ENCODE measurements around the gene TBCD.

Gene TBCD

GRCh38 chr17:82929011-82929622 lies 177.3 kb downstream of the TBCD start:
- DNase-seq (ENCODE audit: low spot score), result no peak
- no peak for TF ChIP-seq CTCF (IDR thresholded peaks at IDR 0.05; ENCODE audit: extremely low read depth, missing control alignments)

GRCh38 chr17:82929676-82930042 lies 177.8 kb downstream of the TBCD start:
- DNase-seq (ENCODE audit: low spot score), result no peak
- no peak for TF ChIP-seq CTCF (IDR thresholded peaks at IDR 0.05; ENCODE audit: extremely low read depth, missing control alignments)

DNA sequence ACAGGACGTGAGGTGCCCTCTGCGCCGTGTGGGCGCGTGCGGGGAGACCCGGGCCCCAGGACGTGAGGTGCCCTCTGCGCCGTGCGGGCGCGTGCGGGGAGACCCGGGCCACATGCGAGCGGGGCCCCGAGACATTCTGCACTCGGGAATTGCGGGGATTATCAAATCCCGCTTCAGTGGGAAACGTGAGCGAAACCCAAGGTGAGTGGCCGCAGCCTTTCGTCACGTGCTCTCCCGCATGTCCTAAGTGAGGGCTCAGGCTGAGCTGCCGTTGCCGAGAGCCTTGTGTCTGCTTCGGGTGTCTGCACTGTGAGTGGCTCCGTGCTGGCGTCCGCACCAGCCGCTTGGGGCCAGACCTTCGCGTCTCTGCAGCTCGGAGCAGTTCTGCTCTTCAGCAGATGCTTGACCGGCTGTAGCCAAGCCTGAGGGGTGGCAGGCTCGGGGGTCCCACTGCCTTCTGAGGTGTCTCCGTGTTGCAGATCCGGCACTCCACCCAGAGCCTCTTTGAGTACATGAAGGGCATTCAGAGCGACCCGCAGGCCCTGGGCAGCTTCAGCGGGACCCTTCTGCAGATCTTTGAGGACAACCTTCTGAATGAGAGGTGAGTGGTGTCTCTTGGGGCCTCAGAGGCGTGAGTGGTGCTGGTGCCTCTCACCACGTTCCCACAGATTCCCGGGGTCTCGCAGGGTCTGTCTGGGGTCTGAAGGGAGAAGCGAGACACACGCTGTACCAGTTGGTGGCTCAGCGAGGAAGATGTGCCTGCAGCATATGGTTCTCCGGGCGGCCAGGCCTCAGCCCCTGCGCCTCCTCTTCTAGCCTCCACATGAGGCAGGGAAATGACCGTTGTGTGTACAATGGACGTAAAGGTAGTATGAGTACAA lies 178.4 kb downstream of the TBCD start:
- TF ChIP-seq CTCF (IDR thresholded peaks at IDR 0.05; ENCODE audit: extremely low read depth, missing control alignments), result no peak
- no peak for DNase-seq (ENCODE audit: low spot score)

DNA sequence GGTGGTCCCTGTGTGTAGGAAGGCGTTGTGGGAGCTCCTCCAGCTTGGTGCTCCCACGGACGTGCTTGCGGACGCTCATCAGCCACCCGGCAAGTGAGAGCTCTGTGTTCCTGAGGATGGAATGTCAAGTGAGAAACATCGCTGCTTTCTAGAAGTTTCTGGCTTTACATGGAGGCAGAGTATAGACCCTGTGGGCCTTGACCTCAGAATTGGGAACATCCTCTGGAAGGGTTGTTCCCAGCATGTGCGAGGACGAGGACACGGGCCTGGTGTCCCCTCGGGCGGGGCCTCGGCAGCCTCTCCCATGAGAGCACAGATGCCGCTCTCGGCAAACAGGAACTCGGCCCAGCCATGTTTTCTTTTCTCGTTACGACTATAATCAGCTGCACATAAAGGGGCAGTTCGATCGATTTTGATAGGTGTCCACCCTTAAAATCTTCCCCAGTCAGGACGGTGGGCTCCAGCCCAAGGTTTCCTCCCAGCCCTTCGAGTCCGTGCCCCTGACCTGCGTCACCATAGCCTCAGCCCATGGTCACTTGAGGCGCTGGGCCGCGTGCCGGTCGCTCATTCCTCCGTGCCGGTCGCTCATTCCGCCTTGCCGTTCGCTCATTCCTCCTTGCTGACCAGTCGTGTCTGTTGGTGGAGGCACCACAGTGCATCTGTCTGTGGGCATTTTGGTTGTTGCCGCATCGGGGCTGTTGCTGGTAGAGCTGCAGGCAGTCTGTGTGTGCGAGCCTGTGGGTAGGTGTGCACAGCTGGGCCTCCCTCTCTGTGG lies 179.2 kb downstream of the TBCD start:
- no peak for DNase-seq (ENCODE audit: low spot score)
- no peak for TF ChIP-seq CTCF (IDR thresholded peaks at IDR 0.05; ENCODE audit: extremely low read depth, missing control alignments)

GRCh38 chr17:82931699-82932517 lies 180.0 kb downstream of the TBCD start:
- DNase-seq (ENCODE audit: low spot score), result no peak
- no peak for TF ChIP-seq CTCF (IDR thresholded peaks at IDR 0.05; ENCODE audit: extremely low read depth, missing control alignments)

DNA sequence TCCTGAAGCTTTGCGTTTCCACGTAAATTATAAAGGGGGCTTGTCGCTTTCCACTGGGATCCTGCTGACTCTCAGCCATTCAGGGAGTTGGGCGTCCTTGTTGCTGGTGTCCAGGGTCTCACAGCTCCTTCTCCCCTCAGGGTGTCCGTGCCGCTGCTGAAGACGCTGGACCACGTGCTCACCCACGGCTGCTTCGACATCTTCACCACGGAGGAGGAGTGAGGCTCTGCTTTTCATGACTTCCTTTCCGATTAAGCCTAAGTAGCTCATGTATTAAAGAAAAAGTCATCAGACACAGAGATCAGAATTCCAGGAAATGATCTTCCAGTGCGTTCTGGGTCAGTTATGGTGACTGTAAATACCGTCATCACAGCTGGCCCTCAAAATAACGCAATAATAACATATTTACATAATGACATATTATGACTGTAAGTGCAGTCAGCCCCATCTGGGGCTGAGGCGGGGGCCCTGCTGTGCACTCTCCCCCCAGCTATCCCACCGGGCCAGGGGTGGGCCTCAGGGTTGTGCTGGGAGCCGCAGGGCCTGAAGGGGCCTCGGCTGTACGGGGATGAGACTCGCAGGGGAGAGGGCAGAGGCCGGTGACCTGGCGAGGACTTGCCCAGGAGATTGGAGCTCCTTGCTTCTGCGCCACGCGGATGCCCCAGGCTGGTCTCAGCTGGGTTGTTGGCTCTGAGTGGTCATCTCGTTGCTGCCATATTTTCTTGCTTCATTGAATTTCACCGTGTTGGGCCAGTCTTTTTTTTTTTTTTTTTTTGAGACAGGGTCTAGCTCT lies 180.8 kb downstream of the TBCD start:
- no peak for DNase-seq (ENCODE audit: low spot score)
- TF ChIP-seq CTCF (IDR thresholded peaks at IDR 0.05; ENCODE audit: extremely low read depth, missing control alignments), result no peak
